Measurements from ENCODE around the gene ANKS1A.

GRCh38 chr6:35037664-35038038, 148.6 kb downstream of the ANKS1A start:
- no peak for TF ChIP-seq CTCF (IDR thresholded peaks at IDR 0.05)
- TF ChIP-seq POLR2AphosphoS5 (IDR thresholded peaks at IDR 0.05; ENCODE audit: low read depth, low read length), result no peak
- TF ChIP-seq REST (IDR thresholded peaks at IDR 0.05; ENCODE audit: insufficient read depth in 1 of 2, low read depth in 2 of 2, low read length in 1 of 2), result no peak
